Activated effector memory CD4-positive, alpha-beta T cell treated with Interleukin-2 at 50 U/mL for 16 hours (primary cell): ENCODE results near the gene E2F6.

Experiments used
- DNase-seq: peaks from one replicate; pipeline ENCODE4 v3.0.0-alpha.2; 2020

E2F6 gene

GRCh38 chr2:11492244-11492643 lies 26.3 kb upstream of the E2F6 start:
- no peak for DNase-seq

GRCh38 chr2:11491348-11491933 lies 25.5 kb upstream of the E2F6 start:
- DNase-seq: no peak

DNA sequence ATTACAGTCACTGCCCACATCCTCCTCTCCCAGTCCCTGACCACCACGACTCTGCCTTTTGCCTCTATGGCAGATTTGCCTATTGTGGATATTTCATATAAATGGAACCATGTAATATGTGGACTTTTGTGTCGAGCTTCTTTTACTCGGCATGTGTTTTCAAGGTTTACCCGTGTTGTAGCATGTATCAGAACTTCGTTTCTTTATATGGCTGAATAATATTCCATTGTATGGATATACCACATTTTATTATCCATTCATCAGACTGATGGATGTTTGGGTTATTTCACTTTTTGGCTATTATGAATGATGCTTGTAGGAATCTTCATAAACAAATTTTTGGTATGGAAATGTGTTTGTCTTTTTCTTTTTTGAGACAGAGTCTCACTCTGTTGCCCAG lies 24.2 kb upstream of the E2F6 start:
- no peak for DNase-seq

DNA sequence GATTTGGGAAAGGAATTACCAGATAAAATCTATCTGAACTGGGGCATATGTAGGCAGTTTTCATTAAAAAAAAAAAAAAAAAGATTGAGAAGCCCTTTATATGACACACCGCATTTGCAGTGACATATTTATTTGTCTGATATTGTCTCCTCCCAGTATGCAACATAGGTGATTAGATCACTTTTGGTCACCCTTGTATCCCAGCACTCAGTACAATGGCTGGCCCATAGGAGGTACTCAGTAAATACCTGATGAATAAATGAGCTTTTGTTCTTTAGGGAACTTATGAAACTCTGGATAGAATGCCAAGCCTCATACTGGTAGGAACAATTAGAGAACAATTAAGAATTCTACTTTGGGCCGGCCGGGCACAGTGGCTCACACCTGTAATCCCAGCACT lies 22.8 kb upstream of the E2F6 start:
- no peak for DNase-seq

DNA sequence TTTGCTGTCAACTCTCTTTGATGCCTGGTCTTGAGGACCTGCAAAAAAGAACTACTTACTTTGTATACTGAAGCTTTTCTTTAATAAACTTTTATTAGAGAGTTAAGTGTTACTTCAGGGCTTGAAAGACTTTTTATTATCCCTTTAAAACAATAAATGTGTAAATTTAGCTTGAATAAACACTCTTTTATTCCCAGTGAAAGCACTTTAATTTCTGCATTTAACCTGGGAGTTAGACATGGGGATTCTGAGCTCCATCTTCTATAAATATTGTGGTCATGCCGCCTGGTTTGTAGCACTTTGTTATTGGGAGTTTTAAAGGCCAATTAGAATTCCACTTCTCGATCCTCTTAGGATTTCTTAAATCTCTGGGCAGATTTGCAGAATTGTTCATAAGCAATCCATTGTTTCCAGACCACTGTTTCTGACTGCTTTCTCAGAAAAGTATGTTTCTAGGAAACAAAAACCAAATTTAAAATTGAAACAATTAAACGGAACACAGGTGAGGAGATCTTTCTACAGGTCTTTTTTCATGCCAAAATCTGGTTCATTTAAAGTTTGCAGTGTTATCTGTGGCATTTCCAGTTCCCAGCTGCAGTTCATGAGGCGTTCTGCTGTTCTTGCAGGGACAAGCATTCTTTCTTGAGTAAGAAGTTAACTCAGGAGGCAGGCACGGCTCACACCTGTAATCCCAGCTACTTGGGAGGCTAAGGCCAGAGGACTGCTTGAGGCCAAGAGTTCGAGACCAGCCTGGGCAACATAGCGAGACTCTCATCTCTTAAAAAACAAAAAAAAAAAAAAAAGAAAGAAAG lies 18.1 kb upstream of the E2F6 start:
- DNase-seq: no peak

GRCh38 chr2:11482473-11483035 lies 16.6 kb upstream of the E2F6 start:
- DNase-seq: no peak

GRCh38 chr2:11481789-11482472 lies 16.0 kb upstream of the E2F6 start:
- DNase-seq: no peak

DNA sequence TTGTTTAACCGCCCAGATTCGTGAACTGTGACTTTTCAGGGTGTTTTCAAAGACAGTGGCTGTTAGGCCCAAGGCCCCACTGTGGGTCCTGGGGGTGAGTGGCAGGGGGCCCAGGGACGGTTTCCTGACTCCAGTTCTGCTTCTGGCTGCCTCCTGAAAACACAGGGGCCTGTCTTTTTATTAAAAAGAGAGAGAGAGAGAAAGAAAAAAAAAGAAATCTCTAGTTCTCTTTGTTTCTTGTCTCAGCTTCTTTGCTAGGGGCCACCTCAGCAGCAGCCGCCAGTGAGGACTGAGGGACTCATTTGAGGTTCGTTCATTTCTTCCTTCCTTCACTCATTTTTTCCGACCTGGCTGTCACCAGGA lies 15.4 kb upstream of the E2F6 start:
- no peak for DNase-seq

GRCh38 chr2:11480859-11481258 lies 14.9 kb upstream of the E2F6 start:
- no peak for DNase-seq

GRCh38 chr2:11480406-11480805 lies 14.4 kb upstream of the E2F6 start:
- no peak for DNase-seq

GRCh38 chr2:11478899-11479605 lies 13.1 kb upstream of the E2F6 start:
- no peak for DNase-seq

DNA sequence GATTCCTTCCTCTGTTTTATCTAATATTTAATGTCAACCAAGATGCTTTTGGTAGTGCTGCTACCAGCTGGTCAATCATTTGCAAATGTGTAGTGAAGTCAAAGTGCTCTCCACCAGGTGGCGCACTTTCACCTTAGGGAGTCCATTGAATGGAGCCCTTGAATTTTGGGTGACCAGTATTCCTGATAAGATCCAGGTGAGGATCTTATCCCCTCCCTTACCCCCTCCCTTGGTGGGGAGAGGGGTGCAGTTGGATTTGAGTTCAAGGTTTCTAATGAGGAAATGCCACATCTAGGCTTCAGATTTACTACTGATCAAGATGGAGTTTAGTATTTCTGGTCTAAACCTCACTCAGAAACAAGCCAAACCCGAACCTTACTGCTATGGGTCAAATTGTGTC lies 12.0 kb upstream of the E2F6 start:
- DNase-seq: peak; percentile 57

- DNase-seq: no peak
Measured at GRCh38 chr2:11473659-11474433, 7.9 kb upstream of the E2F6 start.

DNA sequence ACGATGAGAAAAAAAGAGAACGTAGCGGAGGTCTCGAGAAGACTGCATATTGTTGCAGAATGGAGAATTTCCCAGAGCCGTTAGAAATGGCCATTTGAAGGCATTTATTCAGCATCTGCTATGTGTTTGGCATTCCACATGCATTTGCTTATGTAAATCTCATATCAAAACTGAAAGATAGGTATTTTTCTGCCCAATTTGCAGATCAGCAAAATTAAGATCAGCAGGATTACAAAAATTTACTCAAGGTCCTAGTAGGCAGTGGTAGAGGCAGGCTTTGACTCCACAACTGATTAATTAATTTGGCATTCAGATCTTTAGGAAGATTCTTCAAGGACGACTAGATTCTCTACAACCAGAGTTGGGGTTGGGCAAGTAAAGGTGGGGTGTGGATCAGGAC lies 1.8 kb upstream of the E2F6 start:
- DNase-seq: no peak

- DNase-seq: no peak
Measured at GRCh38 chr2:11467129-11467649, 1.2 kb upstream of the E2F6 start.

GRCh38 chr2:11466307-11467128 lies 557 bp upstream of the E2F6 start:
- no peak for DNase-seq

DNA sequence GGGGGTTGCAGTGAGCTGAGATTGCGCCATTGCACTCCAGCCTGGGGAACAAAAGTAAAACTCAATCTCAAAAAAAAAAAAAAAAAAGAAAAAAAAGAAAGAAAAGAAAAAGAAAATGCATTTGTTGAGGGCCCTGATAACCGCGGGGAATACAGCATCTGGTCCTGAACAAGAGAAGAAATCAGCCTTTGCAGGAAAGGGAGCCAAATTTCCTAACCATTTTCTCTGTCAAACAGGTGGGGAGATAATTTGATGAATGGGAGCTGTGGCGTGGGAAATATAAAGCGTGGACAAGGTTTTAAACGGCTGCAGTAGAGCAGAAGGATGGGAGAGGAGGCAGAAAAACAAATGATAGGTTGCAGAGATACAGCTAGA lies 864 bp downstream of the E2F6 start:
- DNase-seq: no peak

DNA sequence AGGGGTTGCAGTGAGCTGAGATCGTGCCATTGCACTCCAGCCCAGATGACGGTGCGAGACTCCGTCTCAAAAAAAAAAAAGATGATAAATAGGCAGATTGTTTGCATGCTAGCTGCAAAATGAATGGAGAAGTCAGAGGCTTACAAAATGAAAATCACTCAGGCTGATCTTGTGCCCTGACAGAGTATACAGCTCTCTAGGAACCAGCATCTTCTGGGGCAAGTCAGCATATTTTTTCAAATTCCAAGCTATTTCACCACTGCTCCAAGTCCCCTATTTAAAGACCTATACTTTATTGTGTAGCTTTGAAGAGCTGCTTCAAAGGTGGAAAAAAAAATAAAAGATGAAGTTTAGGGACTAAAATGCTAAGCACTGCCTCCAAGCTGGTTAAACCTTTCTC lies 6.1 kb downstream of the E2F6 start:
- DNase-seq: no peak

DNA sequence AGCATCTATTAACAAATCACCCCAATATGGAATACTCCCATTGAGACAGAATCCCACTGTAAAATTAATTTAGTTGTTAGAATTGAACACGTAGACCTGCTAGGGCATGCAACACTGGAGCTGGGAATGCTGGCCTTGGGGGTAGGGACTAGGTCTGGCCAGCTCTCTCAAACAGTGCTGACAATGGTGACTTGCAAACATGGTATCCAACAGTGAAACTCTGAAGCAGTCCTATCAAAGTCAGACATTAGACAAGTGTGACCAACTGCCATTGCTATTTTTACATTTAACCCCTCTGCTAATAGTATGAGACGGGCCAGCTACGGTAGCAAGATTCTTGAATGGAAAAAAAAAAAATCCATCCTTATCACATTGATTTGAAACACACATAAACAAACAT lies 7.2 kb downstream of the E2F6 start:
- no peak for DNase-seq

DNA sequence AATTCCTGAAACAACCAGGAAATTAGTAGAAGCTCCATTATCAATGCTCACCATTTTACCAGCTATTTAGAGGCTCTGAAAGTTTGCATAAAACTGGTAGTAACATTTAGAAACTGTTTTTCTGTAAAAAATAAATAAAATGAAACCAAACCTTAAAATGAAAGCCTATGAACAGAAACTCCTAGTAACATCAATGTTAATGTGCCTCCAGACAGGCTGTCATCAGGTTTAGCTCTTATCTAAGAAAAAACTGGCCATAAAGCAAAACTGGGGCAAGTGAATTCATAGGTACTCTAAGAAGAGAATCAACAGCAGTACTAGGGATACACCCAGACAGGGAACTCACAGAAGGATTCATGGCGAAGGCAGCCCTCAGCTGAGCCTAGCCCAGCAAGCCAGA lies 8.0 kb downstream of the E2F6 start:
- no peak for DNase-seq

DNA sequence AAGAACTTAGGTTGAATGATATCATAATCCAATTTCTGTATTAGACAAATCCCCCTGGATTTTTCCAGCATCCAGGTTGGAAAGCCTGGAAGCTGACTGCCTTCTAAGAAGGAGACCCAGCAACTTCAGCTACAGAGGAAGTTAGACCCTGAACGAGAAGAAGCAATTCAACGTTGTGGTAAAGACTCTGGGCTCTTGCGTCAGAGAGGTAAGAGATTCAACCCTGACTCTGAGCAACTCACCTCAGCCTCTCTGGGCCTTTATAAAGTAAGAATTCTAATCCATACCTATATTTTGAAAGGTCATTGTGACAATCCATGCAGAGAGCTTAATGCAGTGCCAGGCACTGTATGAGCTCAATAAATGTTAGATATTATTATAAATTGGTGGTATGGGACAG lies 9.7 kb downstream of the E2F6 start:
- no peak for DNase-seq
